Left ventricle myocardium inferior (tissue), 1 donor: ENCODE measurements around the gene SSR3. TPM values are rescaled to one million over a fixed set of nuclear protein-coding genes. Genes with fewer than 3 reads are reported as not detected.
"Not testable (repeated sequence)": the region's sequence is repeated elsewhere in the genome, so short reads cannot be mapped to it uniquely, and the experiment has no call there.

Experiments used
- DNase-seq: peaks from one replicate; pipeline ENCODE4 v3.0.0-alpha.2; 2020
- H3K27ac ChIP-seq: fragments of 200-600 bp; replicated peaks from 2 replicates; pipeline ENCODE4 v1.8.0; 2021
- H3K27me3 ChIP-seq: fragments of 200-600 bp; 2 replicates; pipeline ENCODE4 v1.8.0; 2021; ENCODE audit warnings: low read depth
- H3K36me3 ChIP-seq: fragments of 200-600 bp; 2 replicates; pipeline ENCODE4 v1.8.0; 2021
- H3K4me1 ChIP-seq: fragments of 200-600 bp; 2 replicates; pipeline ENCODE4 v1.8.0; 2021
- H3K4me3 ChIP-seq: fragments of 200-600 bp; 2 replicates; pipeline ENCODE4 v1.8.0; 2021; ENCODE audit warnings: mild to moderate bottlenecking, moderate library complexity
- H3K9me3 ChIP-seq: fragments of 200-600 bp; replicated peaks from 2 replicates; pipeline ENCODE4 v1.8.0; 2021
- CTCF ChIP-seq: fragments of 200-600 bp; IDR thresholded peaks from 2 replicates; pipeline ENCODE4 v1.8.0; 2021; ENCODE audit warnings: antibody characterized with exemption, mild to moderate bottlenecking, borderline replicate concordance
- intact Hi-C: fragments of 100-400 bp; cut with micrococcal nuclease; formaldehyde crosslinking; loops from one replicate; pipeline ENCODE4 v1.11.0; 2022
- total RNA-seq: library from RNA; stranded (reverse); fragmentation: NEBNext Ultra II Directional; extraction: Animal tissue kit (Norgen Biotek cat#: 25700); gene quantifications from one replicate; pipeline ENCODE4 v1.2.1, GENCODE V29; 2021
- donor health status: DM: no; HTN: yes; CAD: no; lungs with severe emphysema.

The SSR3 gene
- total RNA-seq, 1 donor from 2014 or later, result 208 TPM

GRCh38 chr3:156575641-156576040 is 20.7 kb upstream of the SSR3 start:
- intact Hi-C loops, result no loop called here
- no peak overlapping the region for H3K4me3 ChIP-seq
- no peak for DNase-seq
- no peaks in the 10 kb centered on the region for H3K36me3 ChIP-seq
- H3K4me1 ChIP-seq, result no peaks in the 10 kb centered on the region
- no peak overlapping the region for H3K27ac ChIP-seq
- H3K9me3 ChIP-seq, result no peaks in the 10 kb centered on the region
- H3K27me3 ChIP-seq, result no peaks in the 10 kb centered on the region
- TF ChIP-seq CTCF, result no peak

GRCh38 chr3:156569881-156570280 is 15.0 kb upstream of the SSR3 start:
- H3K4me1 ChIP-seq, H3K27ac ChIP-seq, H3K27me3 ChIP-seq, intact Hi-C loops, H3K9me3 ChIP-seq, H3K4me3 ChIP-seq, H3K36me3 ChIP-seq, DNase-seq: not testable (repeated sequence)

GRCh38 chr3:156569016-156569415 is 14.1 kb upstream of the SSR3 start:
- DNase-seq, H3K27ac ChIP-seq, intact Hi-C loops: not testable (repeated sequence)

GRCh38 chr3:156563900-156564682 is 9.2 kb upstream of the SSR3 start:
- peaks cover 9% of the 10 kb centered on the region for H3K4me1 ChIP-seq
- no peak for DNase-seq
- H3K9me3 ChIP-seq, result no peaks in the 10 kb centered on the region
- H3K4me3 ChIP-seq, result no peak overlapping the region
- no peak for TF ChIP-seq CTCF
- H3K36me3 ChIP-seq, result no peaks in the 10 kb centered on the region
- H3K27me3 ChIP-seq, result no peaks in the 10 kb centered on the region
- intact Hi-C loops, result no loop called here
- no peak overlapping the region for H3K27ac ChIP-seq

More at GRCh38 chr3:156569016-156569415, 14.1 kb upstream of the SSR3 start:
- not testable (repeated sequence) for H3K4me3 ChIP-seq, H3K4me1 ChIP-seq, H3K36me3 ChIP-seq, H3K27me3 ChIP-seq, H3K9me3 ChIP-seq

GRCh38 chr3:156562486-156562885 is 7.6 kb upstream of the SSR3 start:
- H3K4me3 ChIP-seq, H3K27ac ChIP-seq, DNase-seq, H3K27me3 ChIP-seq, H3K9me3 ChIP-seq, H3K36me3 ChIP-seq, intact Hi-C loops: not testable (repeated sequence)
- peaks cover 15% of the 10 kb centered on the region for H3K4me1 ChIP-seq

- peaks cover 15% of the 10 kb centered on the region for H3K4me1 ChIP-seq
- H3K27ac ChIP-seq, result no peak overlapping the region
- no peaks in the 10 kb centered on the region for H3K36me3 ChIP-seq
- intact Hi-C loops, result no loop called here
- H3K9me3 ChIP-seq, result no peaks in the 10 kb centered on the region
- TF ChIP-seq CTCF, result no peak
- no peak overlapping the region for H3K4me3 ChIP-seq
- DNase-seq, result no peak
- no peaks in the 10 kb centered on the region for H3K27me3 ChIP-seq
Measured at GRCh38 chr3:156561533-156561932, 6.6 kb upstream of the SSR3 start.

- no peaks in the 10 kb centered on the region for H3K36me3 ChIP-seq
- peak overlapping the region; percentile 70 for H3K27ac ChIP-seq
- no peak for TF ChIP-seq CTCF
- intact Hi-C loops, result loop anchor here (10.0 kb wide), 1 partner anchor 115 kb away; the partner anchor contains the start of gene TIPARP
- H3K9me3 ChIP-seq, result no peaks in the 10 kb centered on the region
- H3K27me3 ChIP-seq, result no peaks in the 10 kb centered on the region
- no peak for DNase-seq
- no peak overlapping the region for H3K4me3 ChIP-seq
- peaks cover 26% of the 10 kb centered on the region for H3K4me1 ChIP-seq
Measured at GRCh38 chr3:156559321-156559720, 4.4 kb upstream of the SSR3 start.
